Mammary epithelial cell (primary cell): Measurements from ENCODE around the gene ZDHHC13.

Experiments used
- CTCF ChIP-seq, 2 donors: IDR thresholded peaks in 1 of 2; conservative IDR thresholded peaks in 1 of 2; 2 replicates each; pipeline ENCODE4 v1.5.1; 2011 to 2012; ENCODE audit warnings: inconsistent platforms in 2 of 2, low read length in 2 of 2, mild to moderate bottlenecking in 2 of 2, control low read depth in 1 of 2, low read depth in 1 of 2; ENCODE audit not compliant: insufficient read depth in 1 of 2; ENCODE audit errors: extremely low read depth in 1 of 2
- EZH2 ChIP-seq: IDR thresholded peaks from 2 replicates; pipeline ENCODE4 v1.6.1; 2012; ENCODE audit warnings: low read length, inconsistent platforms, borderline replicate concordance

- TF ChIP-seq CTCF (conservative IDR thresholded peaks at IDR 0.05 in 1 of 2, IDR thresholded peaks at IDR 0.05 in 1 of 2; ENCODE audit: extremely low read depth in 1 of 2, insufficient read depth in 1 of 2, low read depth in 1 of 2, low read length in 2 of 2) (no peak), EZH2 (no peak)
Observed at GRCh38 chr11:19077965-19078364, 39.0 kb upstream of the ZDHHC13 start.
